GM12873 (cell line): ENCODE results near the gene TCL1B.

ENCODE experiments used
- CTCF ChIP-seq: IDR thresholded peaks from 2 replicates; pipeline ENCODE4 v1.5.1; 2012; ENCODE audit warnings: low read depth, mild to moderate bottlenecking, moderate library complexity, low read length, control low read depth; ENCODE audit not compliant: insufficient read depth; ENCODE audit errors: missing control alignments

TCL1B gene

GRCh38 chr14:95652690-95653089, 33.5 kb upstream of the TCL1B start:
- TF ChIP-seq CTCF = no peak

- no peak for TF ChIP-seq CTCF
Observed at GRCh38 chr14:95655461-95655860, 30.8 kb upstream of the TCL1B start.

GRCh38 chr14:95656634-95657033, 29.6 kb upstream of the TCL1B start:
- TF ChIP-seq CTCF = no peak

GRCh38 chr14:95657454-95657853, 28.8 kb upstream of the TCL1B start:
- TF ChIP-seq CTCF = no peak

- TF ChIP-seq CTCF = no peak
Observed at GRCh38 chr14:95659293-95659989, 26.8 kb upstream of the TCL1B start.

GRCh38 chr14:95659990-95660385, 26.2 kb upstream of the TCL1B start:
- no peak for TF ChIP-seq CTCF

GRCh38 chr14:95660651-95661515, 25.3 kb upstream of the TCL1B start:
- TF ChIP-seq CTCF = no peak
